Measurements from ENCODE around the gene TMEM258. TPM values are rescaled to one million over a fixed set of nuclear protein-coding genes. Genes with fewer than 3 reads are reported as not detected.

Gene TMEM258
- total and polyA plus RNA-seq, 2 of the 4 experiments (the other 2 are of a cell fraction), result 107 to 280 TPM

GRCh38 chr11:61806785-61807184 lies 14.4 kb upstream of the TMEM258 start:
- peaks cover 2% of the 10 kb centered on the region; the same call in 1 of the 2 replicates for H3K9me1 ChIP-seq (ENCODE audit: insufficient read depth, low read length)
- WGBS, 2 experiments (ENCODE audit: extremely low coverage in 2 of 2, insufficient read length in 1 of 2), result 90% methylated on average over 3 of the region's 5 CpGs; no CpG with 5 or more reads in 1 of the 2 experiments
- no peak overlapping the region for H3K14ac ChIP-seq (replicated peaks; ENCODE audit: low read depth, low read length)
- H3K27ac ChIP-seq (ENCODE audit: insufficient read depth, low read length), result no peak overlapping the region
- H3K4me1 ChIP-seq (ENCODE audit: control insufficient read depth, insufficient read depth, low read length), result no peaks in the 10 kb centered on the region
- H4K8ac ChIP-seq (ENCODE audit: low read depth in 2 of 2, low read length in 2 of 2), result no peak overlapping the region
- POLR2A ChIA-PET (ENCODE audit: unreplicated experiment), result interaction anchor here (1.7 kb wide), 1 partner anchor 8 kb away, joined by 6 read pairs; no protein-coding TSS in a partner anchor
- peaks cover 0 to 26% of the 10 kb centered on the region in 2 experiments; a peak in 3 of 4 replicates for H3K79me1 ChIP-seq (ENCODE audit: low read depth in 1 of 2, low read length in 2 of 2)
- H2AK5ac ChIP-seq (ENCODE audit: low read depth, low read length), result no peak overlapping the region
- no peak overlapping the region for H3K18ac ChIP-seq (ENCODE audit: low read depth, low read length)
- no peaks in the 10 kb centered on the region for H4K20me1 ChIP-seq (ENCODE audit: insufficient read depth, low read length)
- BruUV-seq (replicated peaks), result no TSS peak
- no peak overlapping the region for H3K56ac ChIP-seq (ENCODE audit: extremely low read depth, insufficient read depth, low read length)
- H3K27me3 ChIP-seq (ENCODE audit: control insufficient read depth, insufficient read depth, low read length), result no peaks in the 10 kb centered on the region
- H3K4ac ChIP-seq (ENCODE audit: low read depth, low read length), result no peak overlapping the region
- in situ Hi-C loops (cut with MboI; ENCODE audit: low sequenced_read_pairs), result no loop called here
- dilution Hi-C loops (cut with HindIII; ENCODE audit: low sequenced_read_pairs, unreplicated experiment), result no loop called here
- no peak overlapping the region for H3K9ac ChIP-seq (ENCODE audit: low read depth, low read length)
- CTCF ChIA-PET, result no interaction called here
- H3K9me3 ChIP-seq (ENCODE audit: control insufficient read depth, insufficient read depth, low read length), result no peaks in the 10 kb centered on the region
- peaks cover 56% of the 10 kb centered on the region for H3K36me3 ChIP-seq (ENCODE audit: control insufficient read depth, insufficient read depth, low read length)
- DNase-seq, result no peak
- no peak overlapping the region for H3K4me2 ChIP-seq (ENCODE audit: low read depth, low read length)
- no peak overlapping the region for H2BK15ac ChIP-seq (ENCODE audit: low read depth, low read length)
- H3K23ac ChIP-seq (ENCODE audit: low read depth, low read length), result no peak overlapping the region
- H2BK120ac ChIP-seq (ENCODE audit: low read depth, low read length), result no peak overlapping the region
- H4K5ac ChIP-seq (ENCODE audit: low read depth, low read length), result no peak overlapping the region
- H3K4me3 ChIP-seq (ENCODE audit: insufficient read depth, low read depth, low read length), result no peak overlapping the region
- no peak overlapping the region for H2BK20ac ChIP-seq (ENCODE audit: low read depth, low read length)
- no peak overlapping the region for H2AFZ ChIP-seq (replicated peaks; ENCODE audit: low read length, poor library complexity)
- H4K91ac ChIP-seq (ENCODE audit: insufficient read depth, low read depth, low read length), result no peak overlapping the region
- no peak overlapping the region for H2BK5ac ChIP-seq (ENCODE audit: low read depth, low read length, poor library complexity, severe bottlenecking)
- TF ChIP-seq ELK1 (IDR thresholded peaks at IDR 0.05; ENCODE audit: borderline replicate concordance, low read depth, low read length), result no peak
- no peak for TF ChIP-seq CEBPB (IDR thresholded peaks at IDR 0.05; ENCODE audit: low read depth, low read length)
- no peak for TF ChIP-seq RFX5 (IDR thresholded peaks at IDR 0.05; ENCODE audit: low read depth, low read length)
- TF ChIP-seq MAFK (IDR thresholded peaks at IDR 0.05; ENCODE audit: low read depth, low read length), result no peak
- ATAC-seq (ENCODE audit: low read depth), result no peak
- H2AK9ac ChIP-seq (replicated peaks; ENCODE audit: low read depth, low read length, poor library complexity), result no peak overlapping the region
- intact Hi-C loops (cut with micrococcal nuclease), result no loop called here

All from IMR-90 (cell line).